ENCODE measurements around the gene MRPL3.

- TF ChIP-seq ZNF274 (IDR thresholded peaks at IDR 0.05; ENCODE audit: low read depth, low read length), result no peak
- no peak for TF ChIP-seq SUZ12 (IDR thresholded peaks at IDR 0.05; ENCODE audit: extremely low read depth, insufficient read depth, insufficient read length)
Measured at GRCh38 chr3:131417751-131418150, 85.0 kb downstream of the MRPL3 start.

All from NT2/D1 (cell line).